DMS 273 (cell line): ENCODE data around the gene PRAC2.

ENCODE experiments used
- DNase-seq: peaks from one replicate; lab custom pipeline; 2025; ENCODE audit not compliant: unreplicated experiment; lab: John Stamatoyannopoulos, UW

Gene PRAC2

GRCh38 chr17:48719642-48720265 lies 3.2 kb upstream of the PRAC2 start:
- no peak for DNase-seq

DNA sequence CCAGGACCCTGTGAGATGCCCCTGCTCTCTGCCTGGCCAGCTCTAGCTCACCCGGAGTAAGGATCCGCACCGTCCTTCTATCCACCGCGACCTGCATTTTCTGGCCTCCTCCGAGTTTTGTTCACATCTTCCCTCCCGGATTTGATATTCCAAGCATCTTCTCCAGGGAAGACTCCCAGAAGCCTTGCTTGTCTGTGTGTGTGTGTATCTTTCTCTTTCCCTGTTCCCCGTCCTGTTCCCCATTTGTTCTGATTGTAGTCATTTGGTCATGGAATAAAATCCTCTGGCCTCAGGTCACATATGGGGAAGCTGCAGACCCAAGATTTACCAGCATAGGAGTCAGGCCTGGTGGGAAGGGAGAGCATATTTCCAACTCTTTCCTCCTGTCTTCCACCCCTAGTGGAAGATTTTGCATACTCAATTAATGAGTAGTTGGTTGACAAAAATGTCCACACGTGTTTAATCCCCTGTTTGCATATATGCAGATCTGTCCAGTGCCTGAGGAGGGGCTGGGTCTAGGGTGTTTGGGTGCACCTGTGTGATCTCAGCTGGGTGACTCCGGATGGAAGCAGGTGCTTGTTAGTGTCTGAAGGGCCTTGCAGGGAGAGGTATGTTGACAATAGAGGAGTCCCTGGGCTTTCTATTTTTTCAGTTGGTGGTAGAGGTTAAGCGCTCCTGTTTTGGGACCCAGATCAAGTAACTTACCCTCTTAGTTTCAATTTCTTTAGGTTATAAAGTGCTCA lies 2.5 kb upstream of the PRAC2 start:
- no peak for DNase-seq

GRCh38 chr17:48721009-48721402 lies 2.0 kb upstream of the PRAC2 start:
- no peak for DNase-seq

- DNase-seq, result no peak
Measured at GRCh38 chr17:48722201-48722907, 631 bp upstream of the PRAC2 start, which contains the start of gene PRAC1. TSS of gene PRAC1 (minus strand) at chr17:48722518. CDS start at chr17:48722392, 126 bp downstream.

DNA sequence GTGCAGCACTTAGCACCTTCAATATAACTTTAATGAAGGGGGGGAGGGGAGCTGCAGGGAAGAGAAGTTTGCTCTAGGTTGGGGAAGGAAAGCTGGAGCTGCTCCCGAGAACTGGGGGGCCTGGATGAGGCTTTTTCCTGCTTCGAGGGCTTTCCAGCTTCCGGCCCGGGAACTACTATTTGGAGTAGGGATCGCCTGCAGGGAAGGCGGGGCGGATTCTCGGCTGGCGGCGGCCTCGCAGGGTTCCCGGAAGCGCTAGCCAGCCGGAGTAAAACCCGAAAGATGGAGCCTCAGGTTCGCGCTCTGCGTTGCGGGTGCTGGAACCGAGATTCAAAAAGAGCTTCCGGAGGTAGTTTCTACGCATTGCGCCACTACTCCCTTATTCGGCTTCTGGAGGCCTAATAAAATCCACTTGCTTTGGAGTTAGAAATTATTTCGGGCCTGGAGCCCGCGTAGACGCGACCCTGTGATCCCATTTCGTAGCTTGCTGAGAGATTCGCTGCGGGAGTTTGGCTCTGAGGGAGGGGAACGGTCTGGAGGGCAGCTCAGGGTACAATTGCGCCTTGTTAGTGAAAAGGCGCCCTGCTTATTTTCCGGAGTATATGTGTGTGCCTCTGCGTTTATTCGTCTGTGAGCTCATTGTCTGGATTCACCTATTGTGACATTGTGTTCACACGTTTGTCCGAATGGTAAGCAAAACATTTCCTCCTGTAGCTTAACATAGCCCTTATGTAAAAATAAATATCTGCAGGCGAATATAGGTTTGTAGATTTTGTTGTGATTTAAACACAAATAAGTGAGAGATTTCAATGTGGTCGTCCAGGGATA lies 652 bp downstream of the PRAC2 start:
- no peak for DNase-seq

DNA sequence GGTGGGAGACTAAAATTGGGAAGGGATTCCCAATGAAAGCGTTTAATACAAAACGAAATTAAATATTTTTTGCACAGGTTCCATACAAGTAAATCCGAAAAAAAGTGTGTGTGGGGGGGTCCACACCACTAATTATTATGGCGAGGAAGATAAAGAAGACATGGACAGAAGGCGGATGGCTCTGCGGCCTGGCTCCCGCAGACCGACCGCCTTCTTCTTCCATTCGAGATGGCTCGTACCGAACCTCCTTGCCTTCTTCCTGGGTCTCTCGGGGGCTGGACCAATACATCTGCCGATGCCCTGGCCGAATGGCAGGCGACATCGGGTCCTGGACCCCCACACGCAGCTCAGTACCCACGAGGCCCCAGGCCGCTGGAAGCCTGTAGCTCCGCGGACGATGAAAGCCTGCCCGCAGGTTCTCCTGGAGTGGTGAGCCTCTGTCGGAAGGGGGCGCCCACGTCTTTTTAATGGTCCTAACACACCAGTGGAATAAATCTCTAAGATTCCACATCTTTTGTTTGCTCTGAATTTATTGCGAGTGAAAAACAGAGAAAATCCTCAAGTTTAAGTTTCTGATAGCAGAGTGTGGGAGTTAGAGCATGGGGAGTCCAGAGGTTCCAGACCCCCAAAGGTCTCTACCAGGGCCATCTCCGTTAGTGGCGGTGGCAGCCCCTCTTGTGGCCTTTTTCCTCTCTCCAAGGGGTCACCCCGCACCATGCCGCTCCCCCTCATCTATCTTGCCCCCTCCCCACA lies 1.4 kb downstream of the PRAC2 start:
- DNase-seq, result peak; percentile 86

- DNase-seq, result no peak
Measured at GRCh38 chr17:48725004-48725287, 2.0 kb downstream of the PRAC2 start.

DNA sequence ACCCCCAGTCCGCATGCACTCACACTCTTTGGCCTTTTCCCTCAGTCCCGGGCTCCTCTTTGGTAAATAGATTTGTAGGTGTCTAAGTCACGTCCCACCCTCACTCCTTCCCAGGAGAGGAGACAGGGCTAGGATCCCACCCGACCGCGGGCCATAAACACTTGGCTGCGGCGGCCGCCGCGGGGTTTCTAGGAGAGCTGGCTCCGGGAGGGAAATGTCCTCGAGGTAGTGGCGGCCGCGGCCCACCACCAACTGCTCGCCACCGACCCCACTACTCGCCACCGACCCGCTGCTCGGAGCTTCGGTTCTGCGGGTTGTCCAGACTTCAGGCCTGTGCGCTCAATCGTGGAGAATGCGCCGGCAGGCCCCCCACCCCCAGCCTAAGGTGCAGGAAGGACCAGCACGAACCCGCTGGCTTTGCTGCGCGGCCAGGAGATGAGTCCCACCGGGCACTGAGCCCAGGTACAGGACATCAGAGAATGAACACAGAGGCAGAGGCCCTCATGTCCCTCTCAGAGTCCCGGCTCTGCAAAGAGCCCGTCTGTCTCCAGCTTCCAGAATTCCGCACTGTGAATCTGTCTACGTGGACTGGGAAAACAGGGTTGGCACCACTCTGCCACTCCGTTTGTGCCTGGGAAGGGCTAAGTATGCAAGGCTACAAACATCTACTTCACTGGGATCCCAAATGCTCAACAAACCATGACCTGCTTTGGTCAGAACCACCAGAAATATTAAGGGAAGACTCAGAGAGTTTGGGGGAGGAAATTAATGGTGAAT lies 2.5 kb downstream of the PRAC2 start:
- DNase-seq, result no peak

DNA sequence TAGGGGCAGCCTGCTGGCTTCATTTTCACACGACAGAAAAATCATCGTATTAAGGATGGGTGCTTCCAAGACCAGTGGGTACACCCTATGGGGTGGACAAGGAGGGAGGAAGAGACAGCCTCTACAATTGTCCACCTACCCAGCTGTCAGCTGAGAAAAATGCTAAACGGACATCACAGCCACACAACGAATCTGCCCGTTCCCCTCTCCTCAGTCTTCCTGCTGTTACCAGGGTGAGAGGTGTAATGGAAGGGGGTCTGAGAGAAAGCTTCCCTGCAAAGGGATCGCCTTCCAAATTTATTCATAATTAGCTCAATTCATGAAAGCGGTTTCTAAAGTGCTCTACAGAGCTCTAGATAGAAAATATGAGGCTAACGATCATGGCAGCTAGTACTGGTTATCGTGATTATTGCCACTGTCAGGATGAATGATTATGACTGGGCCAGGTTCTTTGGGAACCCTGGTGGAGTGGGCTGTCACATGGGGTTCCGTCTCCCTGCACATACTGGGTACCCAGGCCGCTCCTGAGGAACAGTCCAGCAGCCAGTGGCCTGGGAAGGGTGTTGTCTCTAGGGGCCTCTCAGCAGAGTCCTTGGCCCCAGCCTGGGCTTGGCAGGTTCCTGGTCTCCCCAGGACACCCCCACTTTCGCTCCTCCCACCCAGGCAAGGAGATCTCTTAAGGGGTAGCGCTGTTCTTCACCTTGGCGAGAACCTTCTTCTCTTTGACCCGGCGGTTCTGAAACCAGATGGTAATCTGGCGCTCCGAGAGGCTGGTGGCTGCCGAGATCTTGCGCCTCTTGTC lies 3.3 kb downstream of the PRAC2 start:
- no peak for DNase-seq

- DNase-seq, result no peak
Measured at GRCh38 chr17:48726916-48727286, 3.9 kb downstream of the PRAC2 start.

DNA sequence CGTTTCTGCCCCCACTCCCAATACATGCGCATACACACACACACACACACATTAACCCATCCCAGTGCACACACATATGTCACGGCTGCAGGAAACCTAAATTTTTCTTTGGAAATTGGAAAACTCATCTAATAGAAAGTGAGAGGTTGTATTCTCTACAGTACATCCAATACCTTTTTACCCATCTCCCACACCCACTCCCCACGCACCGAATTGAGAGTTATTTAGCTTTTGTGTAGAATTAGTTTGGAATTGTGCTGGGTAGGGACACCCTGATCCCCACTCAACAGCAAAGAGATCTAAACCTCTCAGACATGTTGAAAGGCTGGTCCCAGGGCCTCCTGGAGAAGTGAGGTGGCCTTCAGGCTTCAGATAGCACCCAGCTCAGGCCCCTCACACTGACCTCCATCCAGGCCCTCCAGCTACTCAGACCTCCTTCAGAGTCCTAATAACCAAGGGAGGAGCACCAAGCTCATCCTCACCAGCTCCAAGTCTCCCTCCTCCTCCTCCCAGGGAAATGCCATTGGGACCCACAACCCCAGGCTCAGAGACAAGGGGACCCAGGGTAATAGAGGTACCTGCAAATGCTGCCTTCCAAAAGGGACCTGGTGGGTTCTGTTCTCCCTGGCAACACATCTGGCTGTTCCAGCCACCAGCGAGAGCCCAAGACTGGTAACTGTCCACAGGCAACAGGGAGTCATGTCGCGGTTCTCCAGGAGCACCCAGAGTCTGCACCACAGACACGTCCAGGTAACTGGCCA lies 4.6 kb downstream of the PRAC2 start:
- no peak for DNase-seq

- peak; percentile 43 for DNase-seq
Measured at GRCh38 chr17:48728232-48729231, 5.5 kb downstream of the PRAC2 start, which contains the start of gene HOXB13. TSS of gene HOXB13 (minus strand) at chr17:48728750. CDS start at chr17:48728593, 157 bp downstream.

- DNase-seq, result no peak
Measured at GRCh38 chr17:48729335-48730239, 6.6 kb downstream of the PRAC2 start.

- DNase-seq, result no peak
Measured at GRCh38 chr17:48730240-48730550, 7.2 kb downstream of the PRAC2 start.

DNA sequence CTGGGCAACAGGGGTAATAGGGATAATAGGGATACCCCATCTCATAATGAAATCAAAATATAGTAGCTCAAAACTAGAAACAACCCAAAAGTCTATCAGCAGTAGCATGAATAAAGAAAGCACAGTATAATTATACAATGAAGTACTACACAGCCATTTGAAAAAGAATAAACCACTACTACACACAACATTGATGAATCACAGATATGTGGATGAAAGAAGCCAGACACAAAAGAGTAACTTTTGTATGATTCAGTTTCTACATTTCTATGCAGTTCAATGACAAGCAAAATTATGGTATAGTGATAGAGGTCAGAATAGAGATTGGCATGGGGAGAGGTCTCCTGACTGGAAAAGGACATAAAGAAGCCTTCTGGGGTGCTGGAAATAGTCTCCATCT lies 8.4 kb downstream of the PRAC2 start:
- no peak for DNase-seq
